Suprapubic skin (tissue), 4 donors: ENCODE results near the gene CEP78. TPM values are rescaled to one million over a fixed set of nuclear protein-coding genes. Genes with fewer than 3 reads are reported as not detected.
"Not testable (repeated sequence)": the region's sequence is repeated elsewhere in the genome, so short reads cannot be mapped to it uniquely, and the experiment has no call there.

Experiments used
- DNase-seq, 2 donors: peaks; one replicate each; pipeline ENCODE4 v3.0.0-alpha.2; 2019; ENCODE audit warnings: low spot score in 2 of 2
- H3K27ac ChIP-seq: fragments of 200-600 bp; sonication (generic); one replicate; pipeline ENCODE4 v1.5.1; 2019
- H3K27me3 ChIP-seq: fragments of 200-600 bp; sonication (generic); one replicate; pipeline ENCODE4 v1.5.1; 2019
- H3K36me3 ChIP-seq: fragments of 200-600 bp; sonication (generic); one replicate; pipeline ENCODE4 v1.5.1; 2019
- H3K4me1 ChIP-seq: fragments of 200-600 bp; sonication (generic); one replicate; pipeline ENCODE4 v1.5.1; 2019
- H3K4me3 ChIP-seq: fragments of 200-600 bp; sonication (generic); one replicate; pipeline ENCODE4 v1.5.1; 2019; ENCODE audit warnings: mild to moderate bottlenecking
- H3K9me3 ChIP-seq: fragments of 200-600 bp; sonication (generic); one replicate; pipeline ENCODE4 v1.5.1; 2019
- EP300 ChIP-seq: sonication (generic); formaldehyde crosslinking; IDR thresholded peaks from one replicate; pipeline ENCODE4 v1.6.1; 2017; ENCODE audit warnings: antibody characterized with exemption
- POLR2A ChIP-seq, 2 donors: fragments of 450-650 bp; IDR thresholded peaks; one replicate each; pipeline ENCODE4 v1.6.1; 2017; ENCODE audit warnings: antibody characterized with exemption in 2 of 2, mild to moderate bottlenecking in 2 of 2, moderate library complexity in 2 of 2
- POLR2AphosphoS5 ChIP-seq, 3 donors: sonication (generic); formaldehyde crosslinking; IDR thresholded peaks; one replicate each; pipeline ENCODE4 v1.6.1; 2017; ENCODE audit warnings: antibody characterized with exemption in 3 of 3
- WGBS: methylation state at CpG from one replicate; pipeline ENCODE4 v1.1.5; 2018; 5-methylcytosine and 5-hydroxymethylcytosine counted together
- total RNA-seq, 4 donors: library from RNA; depleted of rRNA; stranded (reverse); fragments of >200 nt; gene quantifications; one replicate each; pipeline ENCODE4 v1.1.0, GENCODE V29; 2016
- TF ChIP-seq, protein P1 (sequence below), 2 donors: fragments of 200-600 bp in 1 of 2; fragments of 450-650 bp in 1 of 2; sonication (generic) in 1 of 2; IDR thresholded peaks; one replicate each; pipeline ENCODE4 v1.5.1; 2016 to 2019; ENCODE audit warnings: antibody characterized with exemption in 2 of 2, mild to moderate bottlenecking in 1 of 2, moderate library complexity in 1 of 2

CEP78 gene
- total RNA-seq, 4 donors from 2014 or later, result 8.7 to 15.0 (median 11.7) TPM

DNA sequence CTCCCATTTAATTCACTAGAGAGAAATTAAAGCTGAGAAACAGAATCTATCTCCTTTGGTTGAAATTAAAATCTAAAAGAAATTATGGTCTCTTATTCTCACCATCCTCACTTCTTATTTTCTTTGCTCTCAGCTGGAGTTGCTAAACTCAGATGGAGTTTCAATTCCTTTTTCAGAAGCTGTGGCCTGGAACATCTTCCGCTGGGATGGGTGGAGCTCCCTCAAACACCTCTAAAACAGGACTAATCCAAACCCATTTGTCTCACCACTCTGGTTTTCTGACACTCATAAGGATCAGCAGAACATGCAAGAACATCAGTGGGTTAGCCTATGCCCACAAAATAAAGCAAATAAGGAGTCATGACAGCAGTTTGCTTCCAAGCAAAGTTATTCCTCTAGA, 39.6 kb upstream of the CEP78 start:
- DNase-seq, result no peak
- H3K36me3 ChIP-seq, result no peaks in the 10 kb centered on the region
- no peaks in the 10 kb centered on the region for H3K4me1 ChIP-seq
- WGBS, result 93% methylated on average over 1 of the region's 1 CpG
- H3K9me3 ChIP-seq, result no peaks in the 10 kb centered on the region
- TF ChIP-seq POLR2A (IDR thresholded peaks at IDR 0.05) (no peak), EP300 (no peak), POLR2AphosphoS5 (IDR thresholded peaks at IDR 0.05) (no peak)
- TF ChIP-seq, protein P1, sequence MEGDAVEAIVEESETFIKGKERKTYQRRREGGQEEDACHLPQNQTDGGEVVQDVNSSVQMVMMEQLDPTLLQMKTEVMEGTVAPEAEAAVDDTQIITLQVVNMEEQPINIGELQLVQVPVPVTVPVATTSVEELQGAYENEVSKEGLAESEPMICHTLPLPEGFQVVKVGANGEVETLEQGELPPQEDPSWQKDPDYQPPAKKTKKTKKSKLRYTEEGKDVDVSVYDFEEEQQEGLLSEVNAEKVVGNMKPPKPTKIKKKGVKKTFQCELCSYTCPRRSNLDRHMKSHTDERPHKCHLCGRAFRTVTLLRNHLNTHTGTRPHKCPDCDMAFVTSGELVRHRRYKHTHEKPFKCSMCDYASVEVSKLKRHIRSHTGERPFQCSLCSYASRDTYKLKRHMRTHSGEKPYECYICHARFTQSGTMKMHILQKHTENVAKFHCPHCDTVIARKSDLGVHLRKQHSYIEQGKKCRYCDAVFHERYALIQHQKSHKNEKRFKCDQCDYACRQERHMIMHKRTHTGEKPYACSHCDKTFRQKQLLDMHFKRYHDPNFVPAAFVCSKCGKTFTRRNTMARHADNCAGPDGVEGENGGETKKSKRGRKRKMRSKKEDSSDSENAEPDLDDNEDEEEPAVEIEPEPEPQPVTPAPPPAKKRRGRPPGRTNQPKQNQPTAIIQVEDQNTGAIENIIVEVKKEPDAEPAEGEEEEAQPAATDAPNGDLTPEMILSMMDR (IDR thresholded peaks at IDR 0.05), result no peak
- H3K27ac ChIP-seq, result no peak overlapping the region
- no peak overlapping the region for H3K4me3 ChIP-seq
- H3K27me3 ChIP-seq, result no peaks in the 10 kb centered on the region

DNA sequence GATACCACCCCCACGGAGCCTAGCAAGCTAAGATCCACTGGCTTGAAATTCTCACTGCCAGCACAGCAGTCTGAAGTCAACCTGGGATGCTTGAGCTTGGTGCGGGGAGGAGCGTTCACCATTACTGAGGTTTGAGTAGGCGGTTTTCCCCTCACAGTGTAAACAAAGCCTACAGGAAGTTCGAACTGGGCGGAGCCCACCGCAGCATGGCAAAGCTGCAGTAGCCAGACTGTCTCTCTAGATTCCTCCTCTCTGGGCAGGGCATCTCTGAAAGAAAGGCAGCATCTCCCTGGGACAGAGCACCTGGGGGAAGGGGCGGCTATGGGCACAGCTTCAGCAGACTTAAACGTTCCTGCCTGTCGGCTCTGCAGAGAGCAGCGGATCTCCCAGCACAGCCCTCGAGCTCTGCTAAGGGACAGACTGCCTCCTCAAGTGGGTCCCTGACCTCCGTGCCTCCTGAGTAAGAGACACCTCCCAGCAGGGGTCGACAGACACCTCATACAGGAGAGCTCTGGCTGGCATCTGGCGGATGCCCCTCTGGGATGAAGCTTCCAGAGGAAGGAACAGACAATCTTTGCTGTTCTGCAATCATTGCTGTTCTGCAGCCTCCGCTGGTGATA, 34.6 kb upstream of the CEP78 start:
- DNase-seq, H3K36me3 ChIP-seq, H3K4me1 ChIP-seq, H3K4me3 ChIP-seq, H3K9me3 ChIP-seq, H3K27ac ChIP-seq, H3K27me3 ChIP-seq: not testable (repeated sequence)
- 66% methylated on average over 9 of the region's 16 CpGs for WGBS

DNA sequence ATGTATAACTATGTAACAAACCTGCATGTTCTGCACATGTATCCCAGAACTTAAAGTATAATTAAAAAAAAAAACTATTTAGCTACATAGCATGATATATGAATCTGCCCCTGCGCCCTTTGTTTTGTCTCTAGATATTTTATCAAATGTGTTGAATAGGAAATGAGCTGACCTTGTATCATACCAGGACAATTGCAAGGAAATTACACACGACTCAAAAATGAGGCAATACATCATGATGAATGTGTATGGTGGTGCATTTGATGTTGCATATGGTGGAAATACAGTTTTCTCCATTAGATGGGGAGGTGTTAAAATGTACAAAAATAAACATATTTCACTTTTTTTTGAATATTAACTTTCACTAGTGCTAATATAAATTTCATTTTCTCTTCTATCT, 28.6 kb upstream of the CEP78 start:
- WGBS, result 68% methylated on average over 2 of the region's 2 CpGs
- no peaks in the 10 kb centered on the region for H3K36me3 ChIP-seq
- no peak for DNase-seq
- TF ChIP-seq POLR2AphosphoS5 (IDR thresholded peaks at IDR 0.05) (no peak), POLR2A (IDR thresholded peaks at IDR 0.05) (no peak), EP300 (no peak)
- TF ChIP-seq, protein P1 (IDR thresholded peaks at IDR 0.05), result no peak
- no peak overlapping the region for H3K27ac ChIP-seq
- no peak overlapping the region for H3K4me3 ChIP-seq
- no peaks in the 10 kb centered on the region for H3K4me1 ChIP-seq
- H3K27me3 ChIP-seq, result no peaks in the 10 kb centered on the region
- no peaks in the 10 kb centered on the region for H3K9me3 ChIP-seq

DNA sequence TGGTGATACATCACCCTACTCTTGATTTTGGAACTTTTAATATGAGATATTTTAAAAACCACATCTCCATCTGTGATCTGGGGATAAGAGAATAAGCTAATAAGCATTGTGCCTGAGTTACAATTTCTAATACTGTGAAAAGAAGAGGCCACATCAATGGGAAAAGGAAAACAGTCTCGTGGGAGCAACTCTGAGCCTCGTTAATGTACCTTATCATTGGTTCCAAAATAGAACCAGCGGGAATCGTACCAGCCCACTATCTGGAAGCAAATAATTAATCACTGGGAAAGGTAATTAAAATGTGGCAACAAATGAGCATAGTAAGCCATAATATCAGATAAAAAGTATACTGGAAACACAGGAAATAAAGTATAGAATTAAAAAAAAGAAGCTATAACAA, 28.0 kb upstream of the CEP78 start:
- 62% methylated on average over 4 of the region's 4 CpGs for WGBS
- H3K27ac ChIP-seq, result no peak overlapping the region
- no peaks in the 10 kb centered on the region for H3K27me3 ChIP-seq
- DNase-seq, result no peak
- H3K4me1 ChIP-seq, result no peaks in the 10 kb centered on the region
- H3K36me3 ChIP-seq, result no peaks in the 10 kb centered on the region
- H3K9me3 ChIP-seq, result no peaks in the 10 kb centered on the region
- H3K4me3 ChIP-seq, result no peak overlapping the region
- no peak for TF ChIP-seq POLR2AphosphoS5 (IDR thresholded peaks at IDR 0.05)
- TF ChIP-seq POLR2A (IDR thresholded peaks at IDR 0.05), result no peak
- TF ChIP-seq EP300, result no peak
- TF ChIP-seq, protein P1 (IDR thresholded peaks at IDR 0.05), result no peak

DNA sequence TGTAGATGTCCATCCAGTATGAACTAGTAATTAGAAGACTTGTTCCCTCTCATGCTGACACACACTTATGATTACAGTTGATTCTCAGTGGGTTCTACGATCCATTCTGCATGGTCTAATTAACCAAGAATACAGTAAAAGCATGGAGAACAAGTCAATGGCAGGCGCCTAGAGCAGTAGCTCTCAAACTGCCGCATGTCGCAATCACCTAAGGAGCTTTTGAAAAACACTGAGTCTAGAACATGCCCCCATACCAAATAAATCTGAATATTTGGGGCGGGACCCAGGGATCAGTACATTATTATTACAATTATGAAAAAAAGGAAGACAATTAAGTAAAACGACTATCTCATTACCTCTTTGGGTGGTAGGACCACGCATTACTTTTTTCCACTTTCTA, 26.7 kb upstream of the CEP78 start:
- Histone ChIP-seq H3K4me3 (no peak overlapping the region), H3K27ac (no peak overlapping the region), H3K27me3 (no peaks in the 10 kb centered on the region), H3K4me1 (peaks cover 4% of the 10 kb centered on the region), H3K9me3 (no peaks in the 10 kb centered on the region), H3K36me3 (no peaks in the 10 kb centered on the region)
- TF ChIP-seq POLR2AphosphoS5 (IDR thresholded peaks at IDR 0.05) (no peak), POLR2A (IDR thresholded peaks at IDR 0.05) (no peak)
- TF ChIP-seq, protein P1 (IDR thresholded peaks at IDR 0.05), result no peak
- no peak for DNase-seq
- WGBS, result 88% methylated on average over 7 of the region's 7 CpGs

DNA sequence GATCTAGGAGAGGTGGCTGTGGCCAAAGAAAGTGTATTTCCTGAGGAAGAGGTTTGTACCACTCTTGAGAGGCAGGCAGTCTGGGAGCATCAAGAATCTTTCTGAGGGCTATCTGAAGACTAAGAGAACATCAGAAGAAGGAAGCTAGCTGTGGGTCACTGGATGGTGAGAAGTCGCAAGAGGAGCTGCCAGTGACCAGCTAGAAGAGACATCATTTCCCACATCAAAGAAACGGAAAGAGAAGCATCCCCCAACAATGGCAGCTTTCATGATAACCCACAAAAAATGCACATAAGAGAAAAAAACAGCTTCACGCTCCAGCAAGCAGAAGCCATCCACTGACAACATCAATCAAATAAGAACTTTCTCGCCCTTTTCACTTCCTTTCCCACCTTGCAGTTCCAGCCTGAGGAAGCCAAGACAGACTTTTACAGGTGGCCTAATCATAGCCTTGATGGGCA, 25.0 kb upstream of the CEP78 start:
- no peaks in the 10 kb centered on the region for H3K27me3 ChIP-seq
- H3K9me3 ChIP-seq, result no peaks in the 10 kb centered on the region
- peaks cover 4% of the 10 kb centered on the region for H3K4me1 ChIP-seq
- no peak for TF ChIP-seq POLR2AphosphoS5 (IDR thresholded peaks at IDR 0.05)
- TF ChIP-seq POLR2A (IDR thresholded peaks at IDR 0.05), result no peak
- TF ChIP-seq, protein P1 (IDR thresholded peaks at IDR 0.05), result no peak
- no peak for TF ChIP-seq EP300
- DNase-seq, result no peak
- no peak overlapping the region for H3K4me3 ChIP-seq
- H3K36me3 ChIP-seq, result no peaks in the 10 kb centered on the region
- 89% methylated on average over 4 of the region's 4 CpGs for WGBS
- H3K27ac ChIP-seq, result no peak overlapping the region
